Measurements from ENCODE around the gene SPATA6L. TPM values are rescaled to one million over a fixed set of nuclear protein-coding genes. Genes with fewer than 3 reads are reported as not detected.

The SPATA6L gene
- total and polyA plus RNA-seq, 11 donors: 0.14 to 2.1 (median 0.55) TPM; not detected in 1

DNA sequence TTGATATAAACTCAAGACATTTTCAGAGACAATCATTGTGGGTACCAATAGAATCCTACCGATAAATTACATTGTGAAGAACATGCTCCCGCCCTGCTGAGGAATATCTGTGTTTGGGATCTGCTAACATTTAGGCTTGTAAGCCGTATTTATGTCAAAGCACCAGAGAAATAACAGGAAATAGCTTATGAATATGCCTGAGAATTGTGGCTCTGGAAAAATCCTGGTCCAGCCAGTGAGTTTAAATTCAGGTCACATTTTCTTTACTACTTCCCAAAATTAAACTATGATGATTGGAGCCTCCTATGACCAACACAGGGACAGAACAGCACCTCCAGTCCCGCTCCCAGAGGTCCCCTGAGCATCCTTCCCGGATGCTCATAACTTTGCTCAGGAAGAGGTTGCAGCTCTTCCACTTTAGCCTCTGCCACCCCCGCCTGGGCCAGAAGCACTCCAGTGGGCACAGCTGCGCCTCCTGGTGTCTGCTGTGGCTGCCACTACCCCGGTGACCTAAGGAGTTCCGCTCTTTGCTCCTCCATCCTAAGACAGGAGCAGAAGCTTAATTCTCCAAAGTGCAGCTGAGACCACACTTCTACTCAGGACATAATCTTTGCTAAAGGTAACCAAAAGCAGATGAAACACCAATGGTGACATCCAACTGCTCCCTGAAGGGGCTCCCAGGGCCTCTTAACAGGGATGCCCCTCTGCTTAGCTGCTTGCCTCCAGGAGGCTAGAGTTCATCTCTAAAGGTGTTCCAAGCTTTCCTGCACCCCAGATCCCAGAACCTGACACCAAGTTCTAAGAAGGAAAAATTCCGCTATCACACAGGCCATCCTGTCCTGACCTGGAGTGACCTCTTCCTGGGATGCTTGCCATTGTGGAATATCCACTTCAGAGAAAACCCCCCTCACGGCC is 117.2 kb downstream of the SPATA6L start:
- intact Hi-C loops (cut with DNase I): loop anchor here in 2 of 10 donors (5.0 kb wide), 1 partner anchor 57 kb away; the partner anchor contains the start of gene SLC1A1 (in 2 of the 2)

More for the DNA sequence above, 117.2 kb downstream of the SPATA6L start:
- no peaks in the 10 kb centered on the region for H3K36me3 ChIP-seq
- H3K4me3 ChIP-seq: no peak overlapping the region
- WGBS, 4 donors: 50 to 62% (median 57%) methylated on average over 11 of the region's 11 CpGs
- peaks cover 0 to 57% (median 16%) of the 10 kb centered on the region in 12 donors for H3K4me1 ChIP-seq
- ATAC-seq (peak; percentile 19 to 49 (median 40)), DNase-seq (peak in 3 of 5 donors; percentile 32 to 68 (median 44))
- H3K27ac ChIP-seq: peak overlapping the region in 9 of 12 donors; percentile 17 to 64 (median 36)
- H3K27me3 ChIP-seq: no peaks in the 10 kb centered on the region
- H3K9me3 ChIP-seq: no peaks in the 10 kb centered on the region
- TF ChIP-seq POLR2A (IDR thresholded peaks at IDR 0.05): no peak
- TF ChIP-seq, protein P1, sequence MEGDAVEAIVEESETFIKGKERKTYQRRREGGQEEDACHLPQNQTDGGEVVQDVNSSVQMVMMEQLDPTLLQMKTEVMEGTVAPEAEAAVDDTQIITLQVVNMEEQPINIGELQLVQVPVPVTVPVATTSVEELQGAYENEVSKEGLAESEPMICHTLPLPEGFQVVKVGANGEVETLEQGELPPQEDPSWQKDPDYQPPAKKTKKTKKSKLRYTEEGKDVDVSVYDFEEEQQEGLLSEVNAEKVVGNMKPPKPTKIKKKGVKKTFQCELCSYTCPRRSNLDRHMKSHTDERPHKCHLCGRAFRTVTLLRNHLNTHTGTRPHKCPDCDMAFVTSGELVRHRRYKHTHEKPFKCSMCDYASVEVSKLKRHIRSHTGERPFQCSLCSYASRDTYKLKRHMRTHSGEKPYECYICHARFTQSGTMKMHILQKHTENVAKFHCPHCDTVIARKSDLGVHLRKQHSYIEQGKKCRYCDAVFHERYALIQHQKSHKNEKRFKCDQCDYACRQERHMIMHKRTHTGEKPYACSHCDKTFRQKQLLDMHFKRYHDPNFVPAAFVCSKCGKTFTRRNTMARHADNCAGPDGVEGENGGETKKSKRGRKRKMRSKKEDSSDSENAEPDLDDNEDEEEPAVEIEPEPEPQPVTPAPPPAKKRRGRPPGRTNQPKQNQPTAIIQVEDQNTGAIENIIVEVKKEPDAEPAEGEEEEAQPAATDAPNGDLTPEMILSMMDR (IDR thresholded peaks at IDR 0.05): peak in 10 of 12 donors; percentile 18 to 57 (median 34)

Other genes with a start within 250 kb of the SPATA6L start
- 1 to 10 TPM; 1.1 to 4.6 (median 2.1) TPM for gene SLC1A1, start 176.0 kb downstream of the SPATA6L start, total RNA-seq
- gene SLC1A1, start 176.0 kb downstream of the SPATA6L start, polyA plus RNA-seq: 1 to 10 TPM; 1.0 to 1.5 TPM
- 1 to 10 TPM; 2.4 to 5.4 (median 3.6) TPM for gene PLPP6, start 4.2 kb downstream of the SPATA6L start, total RNA-seq
- gene PLPP6, start 4.2 kb downstream of the SPATA6L start, polyA plus RNA-seq: 1 to 10 TPM; 1.0 to 2.6 TPM
- 100 to 1,000 TPM in 1 of 9 donors, 10 to 100 TPM in 8; 29.3 to 100 (median 34.9) TPM for gene CDC37L1, start 13.1 kb upstream of the SPATA6L start, total RNA-seq
- gene CDC37L1, start 13.1 kb upstream of the SPATA6L start, polyA plus RNA-seq: 10 to 100 TPM; 15.6 to 92.9 TPM
- gene AK3, start 74.7 kb upstream of the SPATA6L start, total RNA-seq: 100 to 1,000 TPM; 117 to 231 (median 159) TPM
- 10 to 100 TPM; 47.8 to 49.1 TPM for gene AK3, start 74.7 kb upstream of the SPATA6L start, polyA plus RNA-seq
- gene RCL1, start 126.5 kb upstream of the SPATA6L start, total RNA-seq: 10 to 100 TPM in 1 of 9 donors, 1 to 10 TPM in 8; 5.1 to 10.1 (median 7.2) TPM
- gene RCL1, start 126.5 kb upstream of the SPATA6L start, polyA plus RNA-seq: 10 to 100 TPM in 1 of 2 donors, 1 to 10 TPM in 1; 3.8 to 11.3 TPM